ENCODE measurements around the gene ANO1. TPM values are rescaled to one million over a fixed set of nuclear protein-coding genes. Genes with fewer than 3 reads are reported as not detected.

The ANO1 gene
- polyA plus RNA-seq, 1 donor (not counting 4 experiments of a cell fraction or from before 2014, with no cell fraction given): 45.2 TPM

- Histone ChIP-seq H3K4me3 (ENCODE audit: control insufficient read depth in 2 of 3, extremely low read depth in 1 of 3, insufficient read depth in 2 of 3, low read depth in 1 of 3, low read length in 3 of 3) (no peak overlapping the region), H3K9me1 (ENCODE audit: control insufficient read depth, extremely low read depth, insufficient read depth, low read length) (no peaks in the 10 kb centered on the region), H3K4me2 (ENCODE audit: control insufficient read depth, extremely low read depth, insufficient read depth, low read depth, low read length) (no peak overlapping the region), H3K9ac (ENCODE audit: control insufficient read depth, extremely low read depth, insufficient read depth, low read length) (no peak overlapping the region), H2AFZ (ENCODE audit: control insufficient read depth, low read length) (no peak overlapping the region), H3K36me3 (ENCODE audit: control insufficient read depth in 2 of 2, extremely low read depth in 1 of 2, insufficient read depth in 2 of 2, low read length in 2 of 2) (no peaks in the 10 kb centered on the region), H3K9me3 (ENCODE audit: control insufficient read depth, low read depth, low read length) (no peaks in the 10 kb centered on the region), H3K27me3 (ENCODE audit: control insufficient read depth, extremely low read depth, insufficient read depth, low read length) (no peaks in the 10 kb centered on the region), H3K79me2 (ENCODE audit: control insufficient read depth, insufficient read depth, low read length) (no peaks in the 10 kb centered on the region), H3K27ac (ENCODE audit: control insufficient read depth, insufficient read depth, low read length) (no peak overlapping the region), H3K4me1 (ENCODE audit: control insufficient read depth, extremely low read depth, insufficient read depth, low read length) (peaks cover 26% of the 10 kb centered on the region), H4K20me1 (ENCODE audit: control insufficient read depth, extremely low read depth, insufficient read depth, low read length) (no peaks in the 10 kb centered on the region)
- dilution Hi-C loops (cut with MboI; ENCODE audit: extremely low pct_ligation_motif_present, low sequenced_read_pairs): no loop called here
- DNase-seq (ENCODE audit: low read depth, low spot score) (no peak), FAIRE-seq (no peak)
- TF ChIP-seq CTCF (optimal IDR thresholded peaks at IDR 0.05 in 1 of 3, IDR thresholded peaks at IDR 0.05 in 1 of 3, conservative IDR thresholded peaks at IDR 0.05 in 1 of 3; ENCODE audit: extremely low read depth in 1 of 3, insufficient read depth in 2 of 3, low read length in 3 of 3): no peak
- TF ChIP-seq EZH2 (IDR thresholded peaks at IDR 0.05; ENCODE audit: low read length): no peak
Observed at GRCh38 chr11:70145071-70145470, 67.0 kb downstream of the ANO1 start.

GRCh38 chr11:70145841-70146240 is 67.7 kb downstream of the ANO1 start:
- TF ChIP-seq CTCF (optimal IDR thresholded peaks at IDR 0.05 in 1 of 3, IDR thresholded peaks at IDR 0.05 in 1 of 3, conservative IDR thresholded peaks at IDR 0.05 in 1 of 3; ENCODE audit: extremely low read depth in 1 of 3, insufficient read depth in 2 of 3, low read length in 3 of 3) (no peak), EZH2 (IDR thresholded peaks at IDR 0.05; ENCODE audit: low read length) (no peak)
- H3K79me2 ChIP-seq (ENCODE audit: control insufficient read depth, insufficient read depth, low read length): no peaks in the 10 kb centered on the region
- H2AFZ ChIP-seq (ENCODE audit: control insufficient read depth, low read length): no peak overlapping the region
- H3K4me2 ChIP-seq (ENCODE audit: control insufficient read depth, extremely low read depth, insufficient read depth, low read depth, low read length): no peak overlapping the region
- FAIRE-seq (no peak), DNase-seq (ENCODE audit: low read depth, low spot score) (no peak)
- H3K36me3 ChIP-seq (ENCODE audit: control insufficient read depth in 2 of 2, extremely low read depth in 1 of 2, insufficient read depth in 2 of 2, low read length in 2 of 2): no peaks in the 10 kb centered on the region
- H4K20me1 ChIP-seq (ENCODE audit: control insufficient read depth, extremely low read depth, insufficient read depth, low read length): no peaks in the 10 kb centered on the region
- no peak overlapping the region for H3K4me3 ChIP-seq (ENCODE audit: control insufficient read depth in 2 of 3, extremely low read depth in 1 of 3, insufficient read depth in 2 of 3, low read depth in 1 of 3, low read length in 3 of 3)
- H3K9me1 ChIP-seq (ENCODE audit: control insufficient read depth, extremely low read depth, insufficient read depth, low read length): no peaks in the 10 kb centered on the region
- H3K9ac ChIP-seq (ENCODE audit: control insufficient read depth, extremely low read depth, insufficient read depth, low read length): no peak overlapping the region
- H3K27me3 ChIP-seq (ENCODE audit: control insufficient read depth, extremely low read depth, insufficient read depth, low read length): no peaks in the 10 kb centered on the region
- no peaks in the 10 kb centered on the region for H3K9me3 ChIP-seq (ENCODE audit: control insufficient read depth, low read depth, low read length)
- H3K27ac ChIP-seq (ENCODE audit: control insufficient read depth, insufficient read depth, low read length): no peak overlapping the region
- peaks cover 19% of the 10 kb centered on the region for H3K4me1 ChIP-seq (ENCODE audit: control insufficient read depth, extremely low read depth, insufficient read depth, low read length)
- dilution Hi-C loops (cut with MboI; ENCODE audit: extremely low pct_ligation_motif_present, low sequenced_read_pairs): no loop called here

All from keratinocyte (primary cell).